PFSK-1 (cell line): ENCODE measurements around the gene SMTN.

Source experiments
- FOXP2 ChIP-seq: optimal IDR thresholded peaks from 2 replicates; pipeline ENCODE3; 2011; ENCODE audit warnings: borderline replicate concordance, control low read depth, inconsistent platforms; ENCODE audit not compliant: insufficient read depth; ENCODE audit errors: extremely low read length, extremely low read depth
- POLR2AphosphoS5 ChIP-seq: IDR thresholded peaks from 2 replicates; pipeline ENCODE4 v1.6.1; 2012; ENCODE audit warnings: low read depth, mild to moderate bottlenecking, control low read depth, low read length, moderate library complexity
- REST ChIP-seq, 2 experiments: IDR thresholded peaks; 2 replicates each; pipeline versions ENCODE4 v1.6.1 to v1.8.0; 2011 to 2012; ENCODE audit warnings: low read depth in 2 of 2, low read length in 2 of 2, control low read depth in 1 of 2, inconsistent platforms in 1 of 2, mild to moderate bottlenecking in 1 of 2, moderate library complexity in 1 of 2; ENCODE audit not compliant: insufficient read depth in 1 of 2

- TF ChIP-seq FOXP2 = peak; percentile 100
- TF ChIP-seq REST (IDR thresholded peaks at IDR 0.05; ENCODE audit: insufficient read depth in 1 of 2, low read depth in 2 of 2, low read length in 2 of 2) = no peak
- no peak for TF ChIP-seq POLR2AphosphoS5
Observed at GRCh38 chr22:31055635-31056159, 25.4 kb upstream of the SMTN start.
